K562 (cell line): ENCODE data around the gene NTSR2.
"Not testable (repeated sequence)": the region's sequence is repeated elsewhere in the genome, so short reads cannot be mapped to it uniquely, and the experiment has no call there.

Experiments used
- CTCF ChIP-seq, 3 experiments: IDR thresholded peaks in 2 of 3; conservative IDR thresholded peaks in 1 of 3; 2 replicates each; pipeline ENCODE4 v1.5.1; 2011 to 2012; ENCODE audit warnings: low read length in 3 of 3, mild to moderate bottlenecking in 3 of 3, control low read depth in 2 of 3, improper control_type of control experiment in 1 of 3, inconsistent platforms in 1 of 3, low read depth in 1 of 3, mixed read lengths in 1 of 3, moderate library complexity in 1 of 3; ENCODE audit not compliant: insufficient read depth in 2 of 3
- MEF2A ChIP-seq: IDR thresholded peaks from 2 replicates; pipeline ENCODE4 v1.6.1; 2011; ENCODE audit warnings: low read depth, mild to moderate bottlenecking, low read length, moderate library complexity; ENCODE audit not compliant: control insufficient read depth
- TEAD4 ChIP-seq, 2 experiments: sonication (generic) in 1 of 2; formaldehyde crosslinking in 1 of 2; IDR thresholded peaks; 2 replicates each; pipeline versions ENCODE4 v1.6.1 to v1.8.0; 2012 to 2022; ENCODE audit warnings: borderline replicate concordance in 1 of 2, inconsistent platforms in 1 of 2, low read length in 1 of 2, mild to moderate bottlenecking in 1 of 2, missing genetic modification reagents in 1 of 2
- THRAP3 ChIP-seq: fragments of 450-650 bp; IDR thresholded peaks from 2 replicates; pipeline ENCODE4 v1.6.1; 2016; ENCODE audit warnings: mild to moderate bottlenecking, inconsistent platforms, borderline replicate concordance
- TOE1 ChIP-seq, 2 experiments: fragments of 450-650 bp in 1 of 2; sonication (generic) in 1 of 2; formaldehyde crosslinking in 1 of 2; IDR thresholded peaks; 2 replicates each; pipeline versions ENCODE4 v1.7.1 to v1.8.0; 2016 to 2022; ENCODE audit warnings: borderline replicate concordance in 2 of 2, mild to moderate bottlenecking in 2 of 2, antibody characterized with exemption in 1 of 2, inconsistent platforms in 1 of 2, low read depth in 1 of 2, missing genetic modification reagents in 1 of 2, moderate library complexity in 1 of 2
- ZFX ChIP-seq: sonication (generic); formaldehyde crosslinking; IDR thresholded peaks from 2 replicates; pipeline ENCODE4 v1.8.0; 2022; ENCODE audit warnings: mild to moderate bottlenecking, missing genetic modification reagents, moderate library complexity

- TF ChIP-seq ZFX (CRISPR knock-in tag); CTCF (IDR thresholded peaks at IDR 0.05 in 2 of 3, conservative IDR thresholded peaks at IDR 0.05 in 1 of 3; ENCODE audit: insufficient read depth in 2 of 3, low read depth in 1 of 3, low read length in 3 of 3); THRAP3; MEF2A; TOE1 (IDR thresholded peaks at IDR 0.05; ENCODE audit: borderline replicate concordance); TOE1 (CRISPR knock-in tag; IDR thresholded peaks at IDR 0.05; ENCODE audit: borderline replicate concordance, low read depth); TEAD4 (IDR thresholded peaks at IDR 0.05; ENCODE audit: low read length); TEAD4 (CRISPR knock-in tag; IDR thresholded peaks at IDR 0.05; ENCODE audit: borderline replicate concordance): not testable (repeated sequence)
These were observed 9.6 kb downstream of the NTSR2 start for GRCh38 chr2:11660396-11660795.
